ENCODE data around the gene OR51B5.

DNA sequence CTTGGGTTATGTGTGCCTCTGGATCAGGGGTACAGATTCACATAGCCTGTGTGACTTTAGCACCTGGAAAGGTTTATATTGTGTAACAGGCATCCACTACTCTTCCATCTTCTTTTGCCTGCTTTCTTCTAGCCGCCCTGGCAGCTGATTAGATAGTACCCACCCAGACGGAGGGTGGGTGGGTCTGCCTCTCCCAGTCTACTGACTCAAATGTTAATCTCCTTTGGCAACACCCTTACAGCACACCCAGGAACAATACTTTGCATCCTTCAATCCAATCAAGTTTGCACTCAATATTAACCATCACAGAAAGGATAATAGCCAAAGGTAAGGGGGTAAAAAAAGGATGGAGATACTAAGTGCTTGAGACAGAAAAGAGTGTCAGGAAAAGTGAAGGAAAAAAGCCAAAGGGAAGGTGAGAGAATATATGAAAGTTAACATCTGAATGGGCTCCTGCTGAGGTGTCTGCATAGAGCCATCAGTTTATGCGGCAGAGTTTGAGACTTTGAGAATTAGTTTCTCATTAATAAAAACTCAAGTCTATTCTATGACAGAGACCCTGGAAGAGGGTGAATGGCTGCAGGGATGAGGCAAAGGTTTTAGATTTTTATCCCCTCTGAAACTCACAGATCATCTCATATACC lies 5.3 kb upstream of the OR51B5 start:
- TF ChIP-seq, protein P1, sequence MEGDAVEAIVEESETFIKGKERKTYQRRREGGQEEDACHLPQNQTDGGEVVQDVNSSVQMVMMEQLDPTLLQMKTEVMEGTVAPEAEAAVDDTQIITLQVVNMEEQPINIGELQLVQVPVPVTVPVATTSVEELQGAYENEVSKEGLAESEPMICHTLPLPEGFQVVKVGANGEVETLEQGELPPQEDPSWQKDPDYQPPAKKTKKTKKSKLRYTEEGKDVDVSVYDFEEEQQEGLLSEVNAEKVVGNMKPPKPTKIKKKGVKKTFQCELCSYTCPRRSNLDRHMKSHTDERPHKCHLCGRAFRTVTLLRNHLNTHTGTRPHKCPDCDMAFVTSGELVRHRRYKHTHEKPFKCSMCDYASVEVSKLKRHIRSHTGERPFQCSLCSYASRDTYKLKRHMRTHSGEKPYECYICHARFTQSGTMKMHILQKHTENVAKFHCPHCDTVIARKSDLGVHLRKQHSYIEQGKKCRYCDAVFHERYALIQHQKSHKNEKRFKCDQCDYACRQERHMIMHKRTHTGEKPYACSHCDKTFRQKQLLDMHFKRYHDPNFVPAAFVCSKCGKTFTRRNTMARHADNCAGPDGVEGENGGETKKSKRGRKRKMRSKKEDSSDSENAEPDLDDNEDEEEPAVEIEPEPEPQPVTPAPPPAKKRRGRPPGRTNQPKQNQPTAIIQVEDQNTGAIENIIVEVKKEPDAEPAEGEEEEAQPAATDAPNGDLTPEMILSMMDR (IDR thresholded peaks at IDR 0.05) = no peak
- no peak for TF ChIP-seq POLR2A (IDR thresholded peaks at IDR 0.05)

Data from body of pancreas (tissue), 4 donors.